Fibroblast of upper back skin (primary cell): Measurements from ENCODE around the gene STEAP2.
"Not testable (repeated sequence)": the region's sequence is repeated elsewhere in the genome, so short reads cannot be mapped to it uniquely, and the experiment has no call there.

ENCODE experiments used
- DNase-seq: peaks from one replicate; pipeline ENCODE4 v3.0.0-alpha.2; 2013

The STEAP2 gene

GRCh38 chr7:90238022-90238421 lies 26.5 kb downstream of the STEAP2 start:
- no peak for DNase-seq

DNA sequence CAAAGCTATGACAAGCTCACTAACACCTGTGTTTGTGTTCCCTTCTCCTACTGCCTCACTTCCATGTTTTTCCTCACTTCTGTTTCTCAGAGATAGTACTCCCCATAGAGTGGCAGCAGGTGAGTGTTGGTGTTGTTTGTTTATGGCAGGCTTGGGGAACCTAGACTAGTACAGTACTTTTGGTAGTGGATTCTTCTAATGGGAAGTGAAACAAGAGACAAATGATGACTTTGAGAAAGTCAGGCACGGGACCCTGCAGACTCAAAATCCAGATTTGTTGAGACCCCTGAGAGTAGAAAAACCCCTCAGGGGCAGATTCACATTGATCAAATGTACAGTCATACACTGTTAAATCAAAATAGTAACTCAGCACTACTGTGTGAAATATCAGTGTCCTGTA lies 27.0 kb downstream of the STEAP2 start:
- DNase-seq = no peak

DNA sequence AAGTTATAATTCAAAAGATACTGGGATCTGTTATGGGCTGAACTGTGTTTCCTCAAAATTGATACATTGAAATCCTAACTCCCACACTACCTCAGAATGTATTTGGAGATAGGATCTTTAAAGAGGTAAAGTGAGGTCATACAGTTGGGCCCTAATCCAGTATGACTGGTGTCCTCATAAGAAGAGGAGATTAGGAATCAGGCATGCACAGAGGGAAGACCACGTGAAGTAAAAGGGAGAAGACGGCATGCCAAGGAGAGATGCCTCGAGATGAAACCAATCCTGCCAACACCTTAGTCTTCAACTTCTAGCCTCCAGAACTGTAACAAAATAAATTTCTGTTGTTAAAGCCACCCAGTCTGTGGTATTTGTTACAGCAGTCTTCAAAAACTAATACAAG lies 27.5 kb downstream of the STEAP2 start:
- DNase-seq = no peak

DNA sequence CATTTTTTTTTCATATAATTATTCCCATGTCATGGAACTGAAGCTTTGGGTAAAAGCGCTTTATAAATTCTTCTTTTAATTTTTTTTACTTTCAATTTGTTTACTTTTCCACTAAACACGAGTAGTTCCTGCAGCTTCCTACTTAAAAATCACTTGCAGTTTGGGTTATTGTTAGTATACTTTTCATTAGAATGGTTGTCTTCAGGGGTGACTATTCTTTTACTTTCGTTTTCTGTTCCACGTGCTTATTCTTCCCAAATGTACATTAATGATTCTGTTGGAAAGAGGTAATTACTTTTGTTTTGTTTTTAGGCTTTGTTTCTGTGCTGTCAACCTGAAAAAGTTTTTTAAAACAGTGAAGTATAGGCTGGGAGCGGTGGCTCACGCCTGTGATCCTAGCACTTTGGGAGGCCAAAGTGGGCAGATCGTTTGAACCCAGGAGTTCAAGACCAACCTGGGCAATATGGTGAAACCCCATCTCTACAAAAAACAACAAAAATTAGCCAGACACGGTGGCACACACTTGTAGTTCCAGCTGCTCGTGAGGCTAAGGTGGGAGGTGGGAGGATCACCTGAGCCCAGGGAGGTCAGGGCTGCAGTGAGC lies 28.2 kb downstream of the STEAP2 start:
- no peak for DNase-seq

DNA sequence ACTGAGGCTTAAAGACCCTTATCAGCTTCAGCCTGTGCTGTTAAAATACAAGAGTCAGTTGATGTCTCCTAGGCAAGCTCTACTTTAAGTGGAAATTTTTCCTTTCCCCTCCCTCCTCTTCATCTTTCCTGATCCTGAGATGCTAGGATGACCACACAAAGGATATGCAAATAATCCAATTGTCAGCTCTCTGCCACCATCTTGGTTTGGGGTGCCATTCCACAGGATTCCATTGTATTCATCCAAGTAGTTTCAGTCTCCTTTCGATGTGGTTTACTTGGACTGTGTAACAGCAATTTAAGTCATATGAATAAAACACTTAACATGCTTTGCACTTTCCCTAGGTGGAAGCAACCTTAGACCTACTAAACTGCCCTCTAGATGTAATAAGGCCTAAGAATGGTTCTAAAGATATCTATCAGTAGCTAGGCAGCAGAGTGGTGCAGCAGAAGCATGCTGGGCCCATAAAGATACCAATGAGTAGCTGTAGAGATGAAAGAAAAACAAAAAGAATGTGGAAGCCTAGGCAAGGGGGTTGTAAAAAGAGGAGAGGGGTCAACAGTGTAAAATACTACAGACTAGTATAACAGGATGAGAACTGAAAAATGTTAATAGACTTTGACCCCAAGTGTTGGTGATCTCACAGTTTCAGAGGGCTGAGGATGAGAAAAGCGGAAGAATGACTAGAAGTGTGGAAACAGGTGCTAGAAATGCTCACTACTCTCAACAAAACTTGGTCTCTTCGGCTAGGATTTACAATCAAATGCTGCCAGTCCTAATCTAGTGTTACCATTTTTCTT lies 31.0 kb downstream of the STEAP2 start:
- no peak for DNase-seq

DNA sequence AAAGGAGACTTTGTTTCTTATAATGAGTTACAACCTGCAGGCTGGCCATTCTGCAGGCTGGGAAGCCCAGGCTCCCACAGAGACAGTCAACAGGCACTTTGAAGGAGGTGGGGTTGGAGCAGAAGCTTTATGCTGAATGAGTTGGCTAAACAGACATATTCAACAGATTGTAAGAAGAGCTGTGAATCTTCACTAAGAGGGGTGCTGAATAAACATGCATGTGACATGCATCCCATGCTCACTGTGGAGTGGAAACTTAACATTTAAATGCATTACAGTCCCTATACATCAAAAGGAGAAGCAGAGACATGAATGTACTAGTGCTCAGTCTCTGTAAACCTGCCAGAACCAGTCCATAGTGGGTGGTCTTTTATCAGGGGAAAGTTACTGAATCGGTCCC lies 32.0 kb downstream of the STEAP2 start:
- DNase-seq = no peak

GRCh38 chr7:90244565-90244908 lies 33.0 kb downstream of the STEAP2 start:
- DNase-seq = no peak

- peak; percentile 79 for DNase-seq
Measured at GRCh38 chr7:90244909-90245851, 33.6 kb downstream of the STEAP2 start, which contains the start of gene CFAP69. TSS of gene CFAP69 (plus strand) at chr7:90245174. CDS start at chr7:90245425, 251 bp downstream.

DNA sequence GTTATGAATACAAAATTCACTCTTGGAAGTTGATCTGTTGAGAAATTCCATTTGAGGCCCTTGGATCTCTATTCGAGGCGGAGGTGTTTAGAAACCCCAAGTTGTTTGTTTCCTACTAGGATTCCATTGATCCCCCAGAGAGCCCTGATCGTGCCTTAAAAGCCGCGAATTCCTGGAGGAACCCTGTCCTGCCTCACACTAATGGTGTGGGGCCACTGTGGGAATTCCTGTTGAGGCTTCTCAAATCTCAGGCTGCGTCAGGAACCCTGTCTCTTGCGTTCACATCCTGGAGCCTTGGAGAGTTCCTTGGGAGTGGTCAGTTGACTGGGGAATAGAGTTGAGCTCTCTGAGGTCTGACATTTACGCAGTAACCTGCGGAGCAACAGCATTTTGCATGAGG lies 34.6 kb downstream of the STEAP2 start:
- peak; percentile 53 for DNase-seq

- DNase-seq = no peak
Measured at GRCh38 chr7:90248706-90249105, 37.2 kb downstream of the STEAP2 start.

- peak; percentile 78 for DNase-seq
Measured at GRCh38 chr7:90250601-90251303, 39.2 kb downstream of the STEAP2 start.

GRCh38 chr7:90251304-90251635 lies 39.7 kb downstream of the STEAP2 start:
- DNase-seq = peak; percentile 23

DNA sequence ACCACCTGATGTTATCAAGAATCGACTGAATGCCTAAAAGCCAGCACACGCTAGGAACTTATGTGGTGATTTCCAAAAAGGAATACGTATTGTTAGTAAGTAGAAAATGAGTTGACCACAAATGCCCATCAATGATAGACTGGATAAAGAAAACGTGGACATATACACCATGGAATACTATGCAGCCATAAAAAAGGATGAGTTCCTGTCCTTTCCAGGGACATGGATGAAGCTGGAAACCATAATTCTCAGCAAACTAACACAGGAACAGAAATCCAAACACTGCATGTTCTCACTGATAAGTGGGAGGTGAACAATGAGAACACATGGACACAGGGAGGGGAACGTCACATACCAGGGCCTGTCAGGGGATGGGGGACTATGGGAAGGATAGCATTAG lies 44.5 kb downstream of the STEAP2 start:
- not testable (repeated sequence) for DNase-seq

DNA sequence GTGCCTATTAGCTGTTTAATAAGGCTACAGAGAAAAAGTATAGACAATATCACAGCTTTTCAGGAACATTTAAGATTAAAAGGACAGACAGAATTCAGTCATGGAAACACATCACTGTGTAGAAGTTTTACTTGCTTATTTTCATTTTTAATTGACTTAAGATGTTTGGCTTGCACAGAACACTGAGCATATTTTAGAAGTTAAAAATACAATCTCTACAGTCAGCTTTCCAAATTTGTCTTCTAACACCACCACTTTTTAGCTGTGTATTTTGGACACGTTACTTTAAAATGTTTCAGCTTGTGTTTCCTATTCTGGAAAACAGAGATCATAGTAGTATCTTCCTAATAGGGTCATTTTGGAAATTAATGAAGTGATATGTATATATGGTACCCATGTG lies 45.2 kb downstream of the STEAP2 start:
- no peak for DNase-seq

- DNase-seq = no peak
Measured at GRCh38 chr7:90261441-90261840, 49.9 kb downstream of the STEAP2 start.

GRCh38 chr7:90262438-90262837 lies 50.9 kb downstream of the STEAP2 start:
- DNase-seq = peak; percentile 47

- peak; percentile 77 for DNase-seq
Measured at GRCh38 chr7:90266808-90267207, 55.3 kb downstream of the STEAP2 start.

- DNase-seq = no peak
Measured at GRCh38 chr7:90267263-90267858, 55.8 kb downstream of the STEAP2 start.

DNA sequence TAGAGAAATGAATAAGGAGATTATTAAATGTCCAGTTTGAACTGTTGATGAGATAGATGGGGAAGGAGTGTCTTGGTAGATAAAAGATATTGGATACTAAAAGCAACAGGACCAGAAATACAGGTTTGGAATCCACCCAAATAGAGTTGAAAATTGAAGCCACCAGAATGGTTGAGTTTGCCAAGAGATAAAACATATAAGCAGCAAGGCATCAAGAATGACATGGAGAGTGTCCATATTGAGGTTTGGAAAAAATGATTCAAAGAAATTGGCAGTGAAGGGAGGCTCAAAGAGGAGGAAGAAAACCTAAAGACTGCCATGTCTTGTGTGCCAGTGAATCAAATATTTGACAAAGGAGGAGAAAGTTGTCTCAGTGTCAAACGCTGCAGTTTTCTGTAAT lies 57.6 kb downstream of the STEAP2 start:
- no peak for DNase-seq

DNA sequence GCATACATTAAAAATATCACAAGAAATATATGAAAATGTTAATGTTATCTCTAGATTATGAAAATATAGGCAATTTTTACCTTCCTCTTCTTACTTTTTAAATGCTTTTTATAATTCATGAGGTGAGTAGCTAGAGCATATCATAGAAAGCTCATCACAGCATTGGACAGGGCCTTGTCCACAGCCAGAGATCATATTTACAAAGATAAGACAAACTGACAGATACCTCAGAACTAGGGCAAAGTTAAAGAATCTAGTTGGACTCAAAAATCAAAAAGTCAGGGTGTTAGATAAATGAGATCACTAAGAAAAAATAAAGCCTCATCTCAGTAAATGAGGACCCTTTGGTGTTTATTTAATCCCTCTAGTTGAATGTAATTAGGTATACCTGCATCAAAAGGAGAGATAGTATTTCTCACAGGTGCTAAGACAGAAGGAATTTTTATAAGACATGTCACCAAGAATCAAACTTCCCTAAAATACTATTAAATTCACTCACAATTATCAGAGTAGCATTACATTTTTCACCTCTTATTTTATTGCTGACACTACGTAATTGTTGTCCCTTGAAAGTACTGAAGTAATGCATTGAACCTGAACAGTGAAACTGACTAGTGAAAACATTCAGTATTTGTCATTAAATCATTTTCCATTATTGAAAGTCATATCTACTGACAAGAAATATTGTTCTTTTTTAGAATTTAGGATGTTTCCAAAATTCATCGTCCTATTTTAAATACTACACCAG lies 59.1 kb downstream of the STEAP2 start:
- no peak for DNase-seq

DNA sequence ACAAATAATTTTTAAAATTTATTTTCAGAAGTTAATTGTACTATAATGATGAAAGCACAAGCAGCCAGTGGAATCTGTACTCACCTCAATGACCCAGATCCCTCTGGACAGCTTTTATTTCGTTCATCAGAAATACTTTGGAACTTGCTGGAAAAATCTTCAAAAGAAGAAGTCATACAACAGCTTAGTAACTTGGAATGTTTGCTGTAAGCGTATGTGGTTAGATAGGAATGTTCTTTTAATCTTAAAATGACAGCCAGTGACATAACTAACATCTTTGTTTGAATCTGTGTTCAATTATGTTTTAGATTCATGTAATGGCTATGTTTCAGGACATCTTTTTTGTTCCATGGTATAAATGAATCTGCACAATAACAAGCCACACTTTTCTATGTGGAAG lies 60.2 kb downstream of the STEAP2 start:
- DNase-seq = peak; percentile 86

- no peak for DNase-seq
Measured at GRCh38 chr7:90272242-90272641, 60.7 kb downstream of the STEAP2 start.
